Measurements from ENCODE around the gene TRIM8.

DNA sequence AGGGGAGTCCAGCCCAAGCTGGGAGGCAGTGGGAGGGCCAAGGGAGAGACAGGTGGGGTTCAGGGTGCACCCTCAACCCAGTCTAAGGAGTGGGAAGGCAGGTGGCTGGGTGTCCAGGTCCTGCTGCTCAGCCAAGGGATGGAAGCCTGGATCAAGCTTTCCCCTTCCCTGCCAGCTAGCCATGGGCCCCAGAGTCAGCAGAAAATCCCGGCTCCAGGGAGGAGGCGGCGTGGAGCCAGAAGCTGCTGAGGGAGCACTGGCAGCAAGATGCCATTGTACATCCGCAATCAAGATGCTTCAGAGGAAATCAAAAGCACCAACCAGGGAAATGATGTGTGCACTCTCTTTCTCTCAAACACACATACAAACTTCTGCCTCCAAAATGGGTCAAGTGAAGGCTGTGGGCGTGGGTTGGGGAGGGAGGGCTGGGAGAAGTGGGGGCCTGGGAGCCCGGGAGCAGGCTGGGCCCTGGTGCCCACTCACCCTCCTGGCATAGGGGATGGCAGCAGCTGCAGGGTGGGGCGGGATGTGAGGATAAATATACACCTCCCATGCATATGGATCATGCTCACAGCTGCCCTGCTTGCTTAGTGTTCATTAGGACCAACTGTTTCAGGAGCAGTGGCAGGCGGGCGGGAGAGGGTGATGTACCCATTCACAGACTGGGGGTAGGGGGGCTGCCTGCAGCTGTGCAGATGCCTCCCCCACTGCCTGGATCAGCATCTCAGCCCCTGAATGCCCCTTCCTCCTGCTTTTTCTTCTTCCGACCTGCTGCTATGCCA lies 24.2 kb downstream of the TRIM8 start:
- TF ChIP-seq, protein P1, sequence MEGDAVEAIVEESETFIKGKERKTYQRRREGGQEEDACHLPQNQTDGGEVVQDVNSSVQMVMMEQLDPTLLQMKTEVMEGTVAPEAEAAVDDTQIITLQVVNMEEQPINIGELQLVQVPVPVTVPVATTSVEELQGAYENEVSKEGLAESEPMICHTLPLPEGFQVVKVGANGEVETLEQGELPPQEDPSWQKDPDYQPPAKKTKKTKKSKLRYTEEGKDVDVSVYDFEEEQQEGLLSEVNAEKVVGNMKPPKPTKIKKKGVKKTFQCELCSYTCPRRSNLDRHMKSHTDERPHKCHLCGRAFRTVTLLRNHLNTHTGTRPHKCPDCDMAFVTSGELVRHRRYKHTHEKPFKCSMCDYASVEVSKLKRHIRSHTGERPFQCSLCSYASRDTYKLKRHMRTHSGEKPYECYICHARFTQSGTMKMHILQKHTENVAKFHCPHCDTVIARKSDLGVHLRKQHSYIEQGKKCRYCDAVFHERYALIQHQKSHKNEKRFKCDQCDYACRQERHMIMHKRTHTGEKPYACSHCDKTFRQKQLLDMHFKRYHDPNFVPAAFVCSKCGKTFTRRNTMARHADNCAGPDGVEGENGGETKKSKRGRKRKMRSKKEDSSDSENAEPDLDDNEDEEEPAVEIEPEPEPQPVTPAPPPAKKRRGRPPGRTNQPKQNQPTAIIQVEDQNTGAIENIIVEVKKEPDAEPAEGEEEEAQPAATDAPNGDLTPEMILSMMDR (IDR thresholded peaks at IDR 0.05), result no peak
- TF ChIP-seq POLR2A (IDR thresholded peaks at IDR 0.05), result no peak
